K562 (cell line): ENCODE results near the gene CD164L2. TPM values are rescaled to one million over a fixed set of nuclear protein-coding genes. Genes with fewer than 3 reads are reported as not detected.
A peak's percentile ranks its signal among the peaks of the same experiment; 100 is the strongest.

Experiments
- ATAC-seq: fragments of 200-7000 bp; cut with Tn5 transposase; 3 replicates; pipeline ENCODE4 v1.9.1; 2020; ENCODE audit warnings: moderate library complexity
- BruUV-seq: library from RNA; stranded (reverse); fragments of 400-500 nt; replicated peaks from 2 replicates; lab custom pipeline; 2021; lab: Mats Ljungman, UMichigan
- CTCF ChIA-PET: fragments of 300-600 bp; formaldehyde crosslinking; extraction: SDS; loops from one replicate; lab custom pipeline; 2021; ENCODE audit warnings: low intra/inter-chr PET ratio; lab: Yijun Ruan, JAX
- POLR2A ChIA-PET: fragments of 300-600, 350-650 bp; sonication (Branson Sonifier 250); formaldehyde crosslinking; extraction: SDS; loops from one replicate; lab custom pipeline; 2021; ENCODE audit warnings: antibody characterized with exemption, inconsistent platforms; lab: Yijun Ruan, JAX
- DNase-seq, 4 experiments: peaks; one replicate each; pipeline versions ENCODE4 v3.0.0 to v3.0.0-alpha.2; 2011 to 2018; ENCODE audit warnings: low spot score in 3 of 4, mixed read lengths in 3 of 4; ENCODE audit errors: extremely low read depth in 1 of 4
- FAIRE-seq: peaks from 2 replicates; lab custom pipeline; 2011; peaks lifted over from hg19 to GRCh38; lab: Jason Lieb, UNC
- H2AFZ ChIP-seq: 2 replicates; pipeline ENCODE4 v1.6.0; 2011; ENCODE audit warnings: low read depth, low read length, control low read depth, inconsistent platforms
- H3K27ac ChIP-seq: fragments of 200-600 bp; 3 replicates; pipeline ENCODE4 v1.8.0; 2011; ENCODE audit warnings: low read depth, mild to moderate bottlenecking, control low read depth, inconsistent platforms, low read length, moderate library complexity, mixed read lengths; ENCODE audit errors: extremely low read depth
- H3K27me3 ChIP-seq, 2 experiments: fragments of 300-600 bp in 1 of 2; 2 replicates in 1 of 2; 3 replicates in 1 of 2; pipeline versions ENCODE4 v1.6.0 to v1.8.0; 2011; ENCODE audit warnings: inconsistent platforms in 2 of 2, low read length in 2 of 2, mild to moderate bottlenecking in 1 of 2, mixed read lengths in 1 of 2, moderate library complexity in 1 of 2; ENCODE audit not compliant: control insufficient read depth in 2 of 2, insufficient read depth in 2 of 2
- H3K36me3 ChIP-seq: fragments of 300-600 bp; 3 replicates; pipeline ENCODE4 v1.8.0; 2011; ENCODE audit warnings: mild to moderate bottlenecking, low read length, inconsistent platforms; ENCODE audit not compliant: control insufficient read depth, insufficient read depth
- H3K4me1 ChIP-seq, 2 experiments: fragments of 200-600 bp in 1 of 2; replicated peaks in 1 of 2; 2 replicates in 1 of 2; 3 replicates in 1 of 2; pipeline versions ENCODE4 v1.5.1 to v1.8.0; 2011; ENCODE audit warnings: inconsistent platforms in 2 of 2, low read length in 2 of 2, mild to moderate bottlenecking in 1 of 2, mixed read lengths in 1 of 2, moderate library complexity in 1 of 2; ENCODE audit not compliant: control insufficient read depth in 2 of 2, insufficient read depth in 2 of 2
- H3K4me2 ChIP-seq: 2 replicates; pipeline ENCODE4 v1.6.1; 2011; ENCODE audit warnings: low read length, control low read depth, inconsistent platforms, mixed read lengths; ENCODE audit not compliant: insufficient read depth
- H3K4me3 ChIP-seq: fragments of 200-600 bp; sonication (generic), shearing (Covaris generic); 2 replicates; pipeline ENCODE4 v1.5.1; 2016; ENCODE audit warnings: control low read depth, inconsistent platforms
- H3K79me2 ChIP-seq: fragments of 200-600 bp; 3 replicates; pipeline ENCODE4 v1.8.0; 2011; ENCODE audit warnings: low read length, inconsistent platforms; ENCODE audit not compliant: control insufficient read depth, insufficient read depth
- H3K9ac ChIP-seq, 2 experiments: 2 replicates each; pipeline versions ENCODE4 v1.6.0 to v1.6.1; 2011; ENCODE audit warnings: low read depth in 2 of 2, low read length in 2 of 2, control low read depth in 1 of 2, inconsistent platforms in 1 of 2, mild to moderate bottlenecking in 1 of 2, mixed read lengths in 1 of 2; ENCODE audit not compliant: insufficient read depth in 1 of 2
- H3K9me1 ChIP-seq: one replicate; pipeline ENCODE4 v1.6.0; 2011; ENCODE audit warnings: inconsistent platforms, mild to moderate bottlenecking, low read length, moderate library complexity; ENCODE audit not compliant: control insufficient read depth, insufficient read depth
- H3K9me3 ChIP-seq: replicated peaks from 2 replicates; pipeline ENCODE4 v1.5.1; 2011; ENCODE audit warnings: low read depth, low read length, inconsistent platforms; ENCODE audit not compliant: control insufficient read depth, insufficient read depth
- H4K20me1 ChIP-seq: replicated peaks from 2 replicates; pipeline ENCODE4 v1.6.1; 2011; ENCODE audit warnings: low read length, inconsistent platforms, mixed read lengths; ENCODE audit not compliant: control insufficient read depth, insufficient read depth
- CBFA2T3 ChIP-seq: fragments of 450-650 bp; IDR thresholded peaks from 2 replicates; pipeline ENCODE4 v1.6.1; 2017
- CCAR2 ChIP-seq: fragments of 200-400 bp; formaldehyde crosslinking; IDR thresholded peaks from 2 replicates; pipeline ENCODE4 v1.6.1; 2017; ENCODE audit warnings: mild to moderate bottlenecking, low read depth, low read length
- KLF13 ChIP-seq: fragments of 450-650 bp; IDR thresholded peaks from 2 replicates; pipeline ENCODE4 v1.6.1; 2016; ENCODE audit warnings: missing genetic modification characterization, low read depth, mild to moderate bottlenecking, missing compliant biosample characterization, moderate library complexity, borderline replicate concordance
- POLR3G ChIP-seq: IDR thresholded peaks from 2 replicates; pipeline ENCODE4 v1.6.1; 2011; ENCODE audit not compliant: insufficient read length, insufficient replicate concordance; ENCODE audit errors: extremely low read depth
- RAD21 ChIP-seq, 2 experiments: fragments of 250-450 bp in 1 of 2; fragments of 450-650 bp in 1 of 2; sonication (Bioruptor Pico) in 1 of 2; formaldehyde crosslinking in 1 of 2; IDR thresholded peaks in 1 of 2; conservative IDR thresholded peaks in 1 of 2; 2 replicates each; pipeline versions ENCODE4 v1.4.0 to v1.8.0; 2020 to 2022; ENCODE audit warnings: mild to moderate bottlenecking in 2 of 2, moderate library complexity in 1 of 2
- STAT6 ChIP-seq: sonication (generic); formaldehyde crosslinking; IDR thresholded peaks from 2 replicates; pipeline ENCODE4 v1.8.1; 2023; ENCODE audit warnings: mild to moderate bottlenecking, missing genetic modification reagents
- ZBED1 ChIP-seq: IDR thresholded peaks from 2 replicates; pipeline ENCODE4 v1.6.1; 2014
- ZBTB11 ChIP-seq, 3 experiments: fragments of 200-800 bp in 1 of 3; fragments of 250-450 bp in 1 of 3; fragments of 450-650 bp in 1 of 3; sonication (Bioruptor Pico) in 1 of 3; sonication (Bioruptor generic) in 1 of 3; formaldehyde crosslinking in 1 of 3; IDR thresholded peaks; 2 replicates each; pipeline versions ENCODE4 v1.6.1 to v1.8.0; 2016 to 2022; ENCODE audit warnings: mild to moderate bottlenecking in 2 of 3, missing genetic modification characterization in 2 of 3, missing compliant biosample characterization in 1 of 3, moderate library complexity in 1 of 3
- ZBTB9 ChIP-seq: fragments of 450-650 bp; formaldehyde crosslinking; IDR thresholded peaks from 2 replicates; pipeline ENCODE4 v1.4.0; 2020; ENCODE audit warnings: mild to moderate bottlenecking, moderate library complexity
- WGBS: fragments of 100-300 bp; shearing (Covaris generic); methylation state at CpG from one replicate; pipeline ENCODE4 v1.1.6; 2016; ENCODE audit warnings: low coverage, mixed read lengths; ENCODE audit not compliant: insufficient coverage; ENCODE audit errors: missing lambda C conversion rate; 5-methylcytosine and 5-hydroxymethylcytosine counted together
- in situ Hi-C: fragments of 300-500 bp; cut with MboI; formaldehyde crosslinking; loops from 4 replicates; pipeline ENCODE4 v1.15.0; 2018; ENCODE audit warnings: inconsistent platforms, mixed read lengths
- intact Hi-C: fragments of 100-400 bp; cut with micrococcal nuclease; formaldehyde crosslinking; loops from 2 replicates; pipeline ENCODE4 v1.14.2; 2022
- polyA plus RNA-seq, 8 experiments: library from polyadenylated mRNA; depleted of rRNA in 4 of 8; stranded (reverse) in 5 of 8; unstranded in 3 of 8; fragments of >200 nt; fragmentation: Nextera tagmentation in 2 of 8; fragmentation: Illumina TruSeq in 1 of 8; extraction: Ambion mirVana in 2 of 8; extraction: Trizol in 1 of 8; gene quantifications; 2 replicates each; pipeline versions ENCODE4 v1.2.1 to v1.2.3, GENCODE V29; 2011 to 2014; ENCODE audit warnings: inconsistent platforms in 1 of 8, missing spikeins in 1 of 8
- total RNA-seq, 7 experiments: library from RNA; depleted of rRNA in 6 of 7; stranded (reverse); fragments of >200 nt in 6 of 7; fragmentation: Illumina TruSeq in 2 of 7; extraction: Trizol in 2 of 7; gene quantifications; 2 replicates each; pipeline versions ENCODE4 v1.2.1 to v1.2.3, GENCODE V29; 2011 to 2021; ENCODE audit warnings: low replicate concordance in 1 of 7

The CD164L2 gene
- total and polyA plus RNA-seq, 9 of the 15 experiments (the other 6 are each of a cell fraction or from before 2014, with no cell fraction given), result 0.08 to 0.92 (median 0.38) TPM; not detected in 1

GRCh38 chr1:27368869-27369582 is 14.1 kb downstream of the CD164L2 start:
- H4K20me1 ChIP-seq, result no peaks in the 10 kb centered on the region; the same call in 1 of the 2 replicates
- in situ Hi-C loops, result no loop called here
- H3K27ac ChIP-seq, result no peak overlapping the region
- POLR2A ChIA-PET, result interaction anchor here (0.6 to 1.8 kb wide), 5 partner anchors 10 to 890 kb away, joined by 3 to 5 read pairs (median 3); no protein-coding TSS in a partner anchor
- no peaks in the 10 kb centered on the region for H3K9me3 ChIP-seq
- no peak overlapping the region for H2AFZ ChIP-seq
- no peak overlapping the region for H3K4me3 ChIP-seq
- WGBS, result 41% methylated on average over 13 of the region's 13 CpGs
- no peaks in the 10 kb centered on the region for H3K9me1 ChIP-seq
- CTCF ChIA-PET, result interaction anchor here (1.1 to 1.2 kb wide), 2 partner anchors 36 to 267 kb away, joined by 3 read pairs; no protein-coding TSS in a partner anchor
- no peaks in the 10 kb centered on the region for H3K36me3 ChIP-seq
- H3K79me2 ChIP-seq, result no peaks in the 10 kb centered on the region
- no TSS peak for BruUV-seq
- ATAC-seq (no peak), FAIRE-seq (no peak), DNase-seq (no peak)
- H3K9ac ChIP-seq, result peak overlapping the region in 1 of 2 experiments; percentile 62; a peak in 1 of 4 replicates
- no peak overlapping the region for H3K4me2 ChIP-seq
- peaks cover 20 to 52% of the 10 kb centered on the region in 2 experiments; a peak in 4 of 5 replicates for H3K4me1 ChIP-seq
- H3K27me3 ChIP-seq, result no peaks in the 10 kb centered on the region
- intact Hi-C loops, result loop anchor here (10.0 kb wide), 1 partner anchor 174 kb away; no protein-coding TSS in a partner anchor
- TF ChIP-seq ZBTB11 (CRISPR knock-in tag; IDR thresholded peaks at IDR 0.05), result no peak
- no peak for TF ChIP-seq STAT6 (CRISPR knock-in tag)
- TF ChIP-seq POLR3G, result no peak
- TF ChIP-seq CCAR2, result no peak
- no peak for TF ChIP-seq ZBED1
- peak in 1 of 2 experiments; percentile 40; a peak in 1 of 4 replicates for TF ChIP-seq RAD21 (CRISPR knock-in tag; conservative IDR thresholded peaks at IDR 0.05 in 1 of 2, IDR thresholded peaks at IDR 0.05 in 1 of 2)
- peak; percentile 36 for TF ChIP-seq CBFA2T3
- TF ChIP-seq ZBTB9, result no peak
- no peak for TF ChIP-seq KLF13
